ENCODE data around the gene SRPK2.
"Not testable (repeated sequence)": the region's sequence is repeated elsewhere in the genome, so short reads cannot be mapped to it uniquely, and the experiment has no call there.

SRPK2 gene

DNA sequence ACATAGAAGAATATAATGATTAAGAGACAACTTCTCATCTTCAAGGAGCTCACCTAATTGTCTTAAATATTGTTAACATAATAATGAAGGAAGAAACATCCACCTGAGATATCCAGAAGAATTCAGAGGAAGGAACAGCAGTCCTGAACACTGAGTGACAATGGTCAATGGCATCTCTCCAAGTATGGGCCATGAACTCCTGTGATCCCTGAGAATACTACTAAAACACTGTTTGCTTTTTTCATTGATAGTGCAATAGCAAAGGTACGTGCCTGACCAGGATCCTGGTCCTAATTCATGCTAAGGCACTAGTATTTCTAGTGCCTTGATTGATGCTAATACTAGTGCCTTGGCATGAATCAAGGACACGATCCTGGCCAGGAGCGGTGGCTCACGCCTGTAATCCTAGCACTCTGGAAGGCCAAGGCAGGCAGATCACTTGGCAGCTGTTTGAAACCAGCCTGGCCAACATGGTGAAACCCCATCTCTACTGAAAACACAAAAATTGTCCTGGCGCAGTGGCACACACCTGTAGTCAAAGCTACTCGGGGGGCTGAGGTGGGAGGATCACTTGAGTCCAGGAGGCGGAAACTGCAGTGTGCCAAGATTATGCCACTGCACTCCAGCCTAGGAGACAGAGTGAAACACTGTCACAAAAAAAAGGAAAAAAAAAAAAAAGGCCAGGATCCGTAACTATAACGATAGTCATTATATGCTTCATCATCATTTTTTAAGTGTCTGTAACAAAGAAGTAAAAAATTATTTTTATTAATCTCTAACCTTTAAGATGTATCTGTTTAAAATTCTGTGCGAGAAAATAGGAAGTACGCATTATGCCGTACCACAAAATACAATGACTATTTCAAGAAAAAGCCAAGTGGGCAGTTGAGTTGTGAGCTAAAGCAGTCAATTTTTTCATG lies 49.1 kb downstream of the SRPK2 start:
- no peak for DNase-seq (ENCODE audit: low read depth in 2 of 2)

DNA sequence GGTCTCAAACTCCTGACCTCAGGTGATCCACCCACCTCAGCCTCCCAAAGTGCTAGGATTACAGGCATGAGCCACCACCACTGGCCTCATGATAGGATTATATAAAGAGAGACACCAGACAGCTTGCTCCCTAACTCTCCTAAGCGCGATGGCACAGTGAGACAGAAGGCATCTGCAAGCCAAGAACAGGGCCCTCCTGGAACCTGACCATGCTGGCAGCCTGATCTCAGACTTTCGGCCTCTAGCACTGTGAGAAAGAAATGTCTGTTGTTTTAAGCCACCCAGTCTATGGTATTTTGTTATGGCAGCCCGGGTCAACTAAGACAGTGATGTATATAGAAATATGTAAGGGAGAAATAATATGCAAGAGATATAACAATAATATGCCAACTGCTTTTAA lies 51.2 kb downstream of the SRPK2 start:
- no peak for DNase-seq (ENCODE audit: low read depth in 2 of 2)

DNA sequence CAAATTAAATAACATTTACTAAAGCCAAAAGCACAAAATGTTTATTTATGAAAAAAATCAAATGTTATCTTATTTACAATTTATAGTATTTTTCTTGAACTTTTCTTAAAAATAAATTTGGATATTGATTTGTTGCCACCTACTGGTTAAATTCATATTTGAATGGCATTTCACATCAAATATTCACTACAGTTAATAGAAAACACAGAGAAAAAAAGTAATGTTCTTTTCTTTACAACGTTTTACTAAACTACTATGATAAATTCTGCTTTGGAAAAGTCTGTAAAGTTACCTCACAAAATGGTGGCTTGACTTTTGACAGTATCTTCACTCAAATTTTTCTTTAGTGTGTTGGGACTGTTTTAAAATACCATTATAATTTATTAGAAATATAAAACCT lies 52.7 kb downstream of the SRPK2 start:
- DNase-seq (ENCODE audit: low read depth in 2 of 2), result no peak

DNA sequence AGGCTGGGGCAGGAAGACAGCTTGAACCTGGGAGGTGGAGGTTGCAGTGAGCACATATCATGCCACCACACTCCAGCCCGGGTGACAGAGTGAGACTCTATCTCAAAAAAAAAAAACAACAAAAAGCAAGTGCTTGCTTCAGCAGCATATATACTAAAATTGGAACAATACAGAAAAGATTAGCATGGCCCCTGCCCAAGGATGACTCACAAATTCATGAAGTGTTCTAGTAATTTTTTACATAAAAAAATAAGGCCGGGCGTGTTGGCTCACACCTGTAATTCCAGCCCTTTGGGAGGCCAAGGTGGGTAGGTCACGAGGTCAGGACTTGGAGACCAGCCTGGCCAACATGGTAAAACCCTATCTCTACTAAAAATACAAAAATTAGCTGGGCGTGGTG lies 56.1 kb downstream of the SRPK2 start:
- DNase-seq (ENCODE audit: low read depth in 2 of 2), result not testable (repeated sequence)

DNA sequence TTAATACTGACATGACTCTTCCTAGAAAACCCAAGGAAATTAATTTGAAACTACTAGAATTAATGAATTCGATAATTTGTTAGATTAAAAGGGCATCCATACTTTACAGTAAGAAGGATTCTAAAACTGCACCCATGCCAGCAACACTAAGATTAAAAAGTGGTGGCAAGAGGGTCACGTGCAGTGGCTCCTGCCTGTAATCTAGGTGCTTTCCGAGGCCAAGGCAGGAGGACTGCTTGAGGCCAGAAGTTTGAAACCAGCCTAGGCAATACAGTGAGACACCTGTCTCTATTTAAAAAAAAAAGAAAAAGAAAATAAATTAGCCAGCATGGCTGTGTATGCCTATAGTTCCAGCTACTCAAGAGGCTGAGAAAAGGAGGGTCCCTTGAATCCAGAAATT lies 58.2 kb downstream of the SRPK2 start:
- no peak for DNase-seq (ENCODE audit: low read depth in 2 of 2)

DNA sequence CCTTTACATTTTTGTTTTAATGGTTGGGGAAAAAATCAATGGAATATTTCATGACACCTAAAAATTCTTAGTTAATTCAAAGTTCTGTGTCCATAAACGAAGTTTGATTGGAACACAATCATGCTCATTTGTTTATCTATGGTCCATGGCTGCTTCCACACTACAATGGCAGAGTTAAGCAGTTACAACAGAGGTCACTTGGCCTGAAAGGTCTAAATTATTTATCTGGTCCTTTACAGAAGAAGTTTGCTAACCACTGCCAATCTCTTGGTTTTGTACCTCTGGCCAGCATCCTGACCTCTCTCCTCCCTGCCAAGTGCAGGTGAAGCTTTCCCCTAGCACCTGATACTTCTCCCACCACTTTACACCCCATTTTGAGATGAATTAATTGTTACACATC lies 61.5 kb downstream of the SRPK2 start:
- DNase-seq (ENCODE audit: low read depth in 2 of 2), result no peak

DNA sequence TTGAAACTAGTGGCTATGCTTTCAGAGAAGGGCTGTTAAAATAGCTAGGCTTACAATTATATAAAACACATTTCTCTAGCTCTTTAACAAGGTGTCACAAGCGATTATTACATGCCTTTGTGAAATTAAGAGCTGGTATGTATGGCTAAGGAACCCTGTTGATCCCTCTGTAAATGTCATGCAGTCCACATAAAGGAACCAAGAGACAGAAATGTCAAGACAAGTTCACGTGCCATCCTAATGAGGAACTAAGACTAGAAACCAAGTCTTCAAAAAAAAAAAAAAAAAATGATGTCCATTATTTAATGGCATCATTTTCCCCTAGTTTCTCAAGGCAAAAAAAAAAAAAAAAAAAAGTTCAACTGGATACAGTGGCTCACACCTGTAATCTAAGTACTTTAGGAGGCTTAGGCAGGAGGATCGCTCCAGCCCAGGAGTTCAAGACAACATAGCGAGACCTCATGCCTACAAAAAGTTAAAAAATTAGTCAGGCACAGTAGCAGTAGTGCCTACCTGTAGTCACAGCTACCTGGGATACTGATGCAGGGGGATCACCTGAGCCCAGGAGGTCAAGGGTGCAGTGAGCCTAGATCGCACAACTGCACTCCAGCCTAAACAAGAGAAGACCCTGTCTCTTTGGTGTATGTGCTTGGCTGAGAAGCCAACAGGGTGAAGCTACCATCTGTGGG lies 63.4 kb downstream of the SRPK2 start:
- DNase-seq (ENCODE audit: low read depth in 2 of 2), result no peak

DNA sequence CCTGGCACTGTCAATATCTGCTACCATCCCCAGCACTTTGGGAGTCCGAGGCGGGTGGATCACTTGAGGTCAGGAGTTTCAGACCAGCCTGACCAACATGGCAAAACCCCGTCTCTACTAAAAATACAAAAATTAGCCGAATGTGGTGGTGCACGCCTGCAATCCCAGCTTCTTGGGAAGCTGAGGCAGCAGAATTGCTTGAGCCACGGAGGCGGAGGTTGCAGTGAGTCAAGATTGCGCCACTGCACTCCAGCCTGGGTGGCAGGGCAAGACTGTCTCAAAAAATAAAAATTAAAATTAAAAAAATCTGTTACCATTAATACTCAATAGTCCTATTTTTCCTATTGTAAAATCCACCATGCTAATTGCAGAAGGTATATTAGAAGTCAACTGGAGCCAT lies 64.1 kb downstream of the SRPK2 start:
- not testable (repeated sequence) for DNase-seq (ENCODE audit: low read depth in 2 of 2)

DNA sequence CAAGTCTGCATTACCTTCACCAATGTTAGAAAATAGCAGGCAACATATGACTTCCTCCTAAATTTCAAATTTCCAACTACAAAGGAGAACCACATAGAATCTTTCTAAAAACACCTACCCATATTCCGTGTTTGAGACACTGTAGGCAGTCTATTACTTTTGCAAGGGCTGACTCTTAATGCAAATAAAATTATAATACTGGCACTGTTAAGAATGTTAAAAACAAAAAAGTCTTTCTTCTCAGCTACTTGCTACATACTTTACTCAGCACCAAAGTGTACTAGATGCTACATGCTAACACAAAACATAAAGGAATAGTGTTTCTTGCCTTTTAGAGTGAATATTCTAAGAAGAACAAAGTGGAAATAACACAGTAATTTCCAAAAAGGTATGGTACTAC lies 65.4 kb downstream of the SRPK2 start:
- DNase-seq (ENCODE audit: low read depth in 2 of 2), result no peak

DNA sequence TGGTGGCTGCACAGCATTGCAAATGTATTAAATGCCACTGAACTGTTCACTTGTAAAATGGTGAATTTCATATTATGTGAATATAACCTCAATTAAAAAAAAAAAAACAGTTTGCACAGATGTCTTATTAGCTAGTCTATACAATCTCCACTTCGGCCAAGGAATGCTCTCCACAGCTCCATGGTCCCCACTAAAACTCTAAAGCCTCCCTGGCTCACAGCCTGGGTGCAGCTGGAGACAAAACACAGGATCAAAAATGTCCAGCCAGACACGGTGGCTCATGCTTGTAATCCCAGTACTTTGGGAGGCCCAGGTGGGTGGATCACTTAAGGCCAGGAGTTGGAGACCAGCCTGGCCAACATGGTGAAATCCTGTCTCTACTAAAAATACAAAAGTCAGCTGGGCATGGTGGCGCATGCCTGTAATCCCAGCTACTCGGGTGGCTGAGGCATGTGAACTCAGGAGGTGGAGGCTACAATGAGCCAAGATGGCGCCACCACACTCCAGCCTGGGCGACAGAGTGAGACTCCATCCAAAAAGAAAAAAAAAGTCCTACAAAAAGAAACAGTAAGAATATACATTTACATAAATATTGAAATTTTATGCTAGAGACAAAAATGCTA lies 66.0 kb downstream of the SRPK2 start:
- DNase-seq (ENCODE audit: low read depth in 2 of 2), result no peak

DNA sequence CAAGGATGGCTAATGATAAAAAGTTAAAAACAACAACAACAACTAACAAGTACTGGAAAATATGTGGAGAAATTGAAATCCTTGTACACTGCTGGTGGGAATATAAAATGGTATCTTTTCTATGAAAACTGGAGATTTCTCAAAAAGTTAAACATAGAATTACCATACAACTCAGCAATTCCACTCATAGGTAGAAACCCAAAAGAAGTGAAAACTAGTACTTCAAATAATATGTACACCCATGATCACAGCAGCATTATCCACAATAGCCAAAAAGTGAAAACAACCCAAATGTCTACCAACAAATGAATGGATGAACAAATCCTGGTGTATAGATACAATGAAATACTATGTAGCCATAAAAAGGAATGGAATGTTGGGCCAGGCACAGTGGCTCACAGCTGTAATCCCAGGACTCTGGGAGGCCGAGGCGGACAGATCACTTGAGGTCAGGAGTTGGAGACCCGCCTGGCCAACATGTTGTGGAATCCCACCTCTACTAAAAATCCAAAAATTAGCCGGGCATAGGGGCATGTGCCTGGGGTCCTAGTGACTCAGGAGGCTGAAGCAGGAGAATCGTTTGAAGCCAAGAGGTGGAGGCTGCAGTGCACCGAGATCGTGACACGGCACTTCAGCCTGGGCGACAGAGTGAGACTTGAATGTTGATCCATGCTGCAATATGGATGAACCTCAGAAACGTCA lies 66.8 kb downstream of the SRPK2 start:
- no peak for DNase-seq (ENCODE audit: low read depth in 2 of 2)

DNA sequence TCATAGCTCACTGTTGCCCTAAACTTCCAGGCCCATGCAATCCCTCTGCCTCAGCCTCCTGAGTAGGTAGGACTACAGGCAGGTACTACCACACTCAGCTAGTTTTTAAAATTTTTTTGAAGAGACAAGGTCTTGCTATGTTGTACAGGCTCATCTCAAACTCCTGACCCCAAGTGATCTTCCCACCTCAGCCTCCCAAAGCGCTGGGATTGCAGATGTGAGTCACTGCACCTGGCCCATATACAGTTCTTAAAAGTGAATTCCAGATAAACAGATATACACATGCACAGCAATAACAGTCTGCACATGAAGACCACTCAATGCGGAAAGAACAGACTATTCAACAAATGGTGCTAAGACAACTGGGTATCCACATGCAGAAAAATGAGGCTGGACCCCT lies 67.8 kb downstream of the SRPK2 start:
- DNase-seq (ENCODE audit: low read depth in 2 of 2), result no peak

DNA sequence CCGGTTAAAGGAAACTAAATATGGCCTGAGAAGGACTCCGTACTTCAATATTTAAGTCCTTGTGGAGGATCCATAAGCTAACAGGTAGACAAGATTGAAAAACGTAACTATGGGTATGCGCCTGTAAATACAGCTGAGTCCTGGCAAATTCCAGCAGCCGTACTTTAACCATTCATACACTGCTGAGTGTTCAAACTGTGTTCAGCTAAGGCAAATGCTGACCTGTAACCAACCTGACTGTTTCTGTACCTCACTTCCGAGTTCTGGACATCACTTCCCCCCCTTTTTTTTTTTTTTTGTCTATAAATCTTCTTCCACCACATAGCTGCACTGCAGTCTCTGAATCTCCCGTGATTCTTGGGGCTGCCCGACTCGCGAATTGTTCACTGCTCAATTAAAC lies 69.1 kb downstream of the SRPK2 start:
- no peak for DNase-seq (ENCODE audit: low read depth in 2 of 2)

DNA sequence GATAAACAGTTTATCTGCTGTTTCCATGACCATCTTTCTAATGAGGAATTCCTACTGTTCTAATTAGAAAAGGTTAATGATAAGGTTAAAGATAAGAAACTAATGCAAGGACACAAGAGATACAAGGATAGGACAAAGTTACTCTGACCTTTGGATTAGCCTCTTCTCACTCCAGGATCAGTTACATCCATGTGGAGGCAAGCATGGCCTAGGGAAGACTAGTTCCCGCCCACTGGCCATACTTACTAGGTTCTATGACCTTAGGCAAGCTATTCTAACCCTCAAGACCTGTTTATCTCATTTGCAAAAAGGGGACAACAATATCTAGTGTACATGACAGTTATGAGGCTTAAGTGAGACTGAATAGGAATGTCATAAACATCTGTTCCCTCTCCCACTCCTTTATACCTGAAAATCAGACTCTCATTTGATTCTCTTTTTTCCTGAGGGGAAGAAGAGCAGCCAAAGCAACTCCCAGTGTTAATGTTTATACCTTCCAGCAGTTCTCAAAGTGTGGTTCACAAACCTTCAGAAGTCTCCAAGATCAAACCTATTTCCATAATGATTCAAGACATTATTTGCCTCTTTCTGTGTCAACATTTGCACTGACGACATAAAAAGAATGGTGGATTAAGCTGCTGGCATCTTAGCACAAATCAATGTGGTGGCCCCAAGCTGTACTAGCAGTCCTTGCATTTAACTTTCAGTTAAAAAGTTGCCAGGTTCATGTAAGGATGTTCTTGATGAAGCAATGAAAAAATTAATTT lies 72.0 kb downstream of the SRPK2 start:
- no peak for DNase-seq (ENCODE audit: low read depth in 2 of 2)

DNA sequence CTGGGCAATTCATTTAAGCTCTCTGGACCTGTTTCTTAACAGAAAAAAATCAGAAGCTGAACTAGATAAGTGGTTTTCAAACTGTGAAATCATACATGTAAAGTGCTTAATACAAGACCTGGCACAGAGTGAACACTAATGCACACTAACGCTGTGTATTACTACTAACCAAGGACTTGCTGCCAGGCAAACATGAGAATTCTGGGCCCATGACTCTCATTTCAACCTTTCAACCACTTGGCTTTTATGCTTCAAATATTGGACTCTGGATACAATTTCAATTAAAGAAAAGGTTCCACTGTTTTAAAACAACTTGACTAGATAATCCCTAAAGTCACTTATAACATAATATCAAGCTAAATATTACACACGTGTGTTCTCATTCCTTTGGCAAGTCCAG lies 73.4 kb downstream of the SRPK2 start:
- DNase-seq (ENCODE audit: low read depth in 2 of 2), result no peak

DNA sequence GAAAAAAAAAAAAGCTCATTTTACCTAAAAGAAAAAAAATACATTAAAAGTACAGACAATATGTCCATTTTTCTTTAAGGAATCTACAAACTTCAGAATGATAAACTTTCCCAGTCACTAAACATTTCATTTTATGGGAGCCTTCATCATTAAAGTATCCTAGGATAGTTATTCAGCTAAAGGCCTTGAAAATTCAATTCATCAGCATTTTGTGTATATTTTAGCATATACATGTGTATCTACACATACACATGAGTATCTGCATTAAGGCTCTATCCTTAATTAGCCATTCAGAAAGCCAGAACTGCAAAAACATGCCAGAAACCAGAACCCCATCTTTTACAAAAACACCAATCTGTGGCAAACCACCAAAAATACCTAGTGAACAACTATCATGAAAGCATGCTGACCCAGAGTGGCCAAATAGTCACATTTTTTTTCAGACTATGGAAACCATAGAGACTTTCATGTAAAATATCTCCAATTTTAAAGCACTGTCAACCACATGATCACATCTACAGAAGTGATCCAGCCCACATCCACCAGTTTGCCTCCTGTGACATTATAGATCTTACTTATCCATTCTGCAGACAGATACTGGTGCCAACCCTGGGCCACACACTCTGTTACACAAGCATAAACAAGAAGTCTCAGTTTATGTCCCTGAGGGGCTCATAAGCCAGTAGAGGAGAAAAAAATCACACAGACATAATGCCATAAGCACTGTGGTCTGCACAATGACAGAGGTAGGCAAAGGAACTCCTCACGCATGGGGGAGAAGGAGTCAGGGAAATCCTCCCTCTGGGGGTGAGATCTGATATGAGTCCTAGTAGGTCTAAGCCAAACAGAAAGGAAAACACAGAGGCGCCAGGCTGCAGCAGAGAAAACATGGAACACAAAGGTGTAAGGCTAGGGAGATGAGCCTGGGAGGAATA lies 79.2 kb downstream of the SRPK2 start:
- no peak for DNase-seq (ENCODE audit: low read depth in 2 of 2)

DNA sequence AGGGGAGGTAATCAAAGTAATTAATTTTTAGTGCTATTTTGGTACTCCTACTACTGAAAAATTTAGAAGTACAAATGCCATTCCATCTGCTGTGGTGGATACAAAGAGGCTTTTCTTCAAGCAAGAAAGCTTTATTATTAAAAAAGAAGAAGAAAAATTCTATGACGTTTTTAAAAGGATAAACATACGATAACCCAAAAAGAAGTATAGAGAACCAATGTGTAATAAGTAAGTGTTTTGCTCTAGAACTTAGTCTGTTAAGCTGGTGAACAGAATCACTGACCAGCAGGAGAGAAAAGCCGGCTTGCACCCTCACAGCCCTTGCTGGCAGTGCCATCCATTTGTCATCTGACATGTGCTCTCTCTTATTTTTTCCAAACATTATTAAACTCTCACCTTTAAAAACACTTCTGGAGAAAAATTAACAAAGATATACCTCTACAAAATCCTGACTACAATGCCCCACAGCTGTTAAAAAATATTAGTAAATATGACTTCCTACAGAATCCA lies 81.5 kb downstream of the SRPK2 start:
- DNase-seq (ENCODE audit: low read depth in 2 of 2), result no peak

DNA sequence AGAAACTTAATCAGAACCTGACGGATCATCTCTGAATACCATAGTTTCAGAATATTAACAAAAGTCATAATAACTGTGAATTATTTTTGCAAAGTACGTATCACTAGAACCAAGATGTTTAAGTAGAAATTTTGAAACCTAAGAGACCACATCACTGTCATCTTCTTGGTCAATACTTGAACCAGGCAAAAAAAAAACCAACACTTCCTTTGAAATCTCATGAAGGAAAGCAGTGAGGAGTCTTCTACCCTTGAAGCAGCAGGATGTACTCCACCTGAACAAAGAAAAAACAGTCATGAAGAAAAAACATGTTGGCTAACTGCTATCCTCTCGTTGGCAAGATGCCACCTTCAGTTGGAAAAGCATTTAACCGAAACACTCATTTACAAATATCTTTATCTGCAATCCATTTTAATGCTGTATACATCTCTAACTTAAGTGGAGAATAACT lies 82.4 kb downstream of the SRPK2 start:
- DNase-seq (ENCODE audit: low read depth in 2 of 2), result no peak

DNA sequence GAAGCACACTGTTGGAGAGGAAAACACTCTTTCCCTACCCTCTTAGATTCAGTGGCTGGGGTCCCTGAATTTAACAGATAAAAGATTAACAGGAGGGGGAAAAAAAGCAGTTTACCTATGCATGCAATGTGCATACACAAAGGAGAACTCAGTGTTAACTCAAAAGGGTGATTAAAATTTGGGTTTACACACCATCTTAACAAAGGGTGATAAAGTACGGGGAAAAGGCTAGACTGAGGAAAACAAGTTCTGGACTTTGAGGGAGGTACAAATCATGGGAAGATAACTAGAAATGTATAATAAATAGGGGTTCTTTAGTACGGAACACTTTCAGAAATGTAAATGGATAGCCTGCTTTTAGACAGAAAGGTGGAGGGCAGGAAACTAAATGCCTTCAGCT lies 83.1 kb downstream of the SRPK2 start:
- no peak for DNase-seq (ENCODE audit: low read depth in 2 of 2)

Data from stimulated activated CD4-positive, alpha-beta T cell treated with anti-CD3 and anti-CD28 coated beads, Interleukin-15, amount 100 ng/mL, for 48 hours (primary cell).